Mesenchymal stem cell (in vitro differentiated cells and primary cell): Measurements from ENCODE around the gene ZFP91.

Experiments used
- DNase-seq: peaks from one replicate; pipeline ENCODE4 v3.0.0-alpha.2; 2013
- H2AFZ ChIP-seq: one replicate; pipeline ENCODE4 v1.6.1; 2013; ENCODE audit warnings: low read depth, mild to moderate bottlenecking, control low read depth, inconsistent platforms, low read length, moderate library complexity
- H2AK5ac ChIP-seq: 2 replicates; pipeline ENCODE4 v1.6.1; 2013; ENCODE audit warnings: low read length, moderate library complexity, mild to moderate bottlenecking, inconsistent platforms; ENCODE audit not compliant: severe bottlenecking
- H2BK120ac ChIP-seq: one replicate; pipeline ENCODE4 v1.6.1; 2013; ENCODE audit warnings: low read depth, mild to moderate bottlenecking, inconsistent platforms, low read length, moderate library complexity
- H2BK12ac ChIP-seq, 2 experiments: one replicate each; pipeline ENCODE4 v1.6.1; 2013; ENCODE audit warnings: inconsistent platforms in 2 of 2, low read length in 2 of 2, mild to moderate bottlenecking in 2 of 2, moderate library complexity in 2 of 2, control low read depth in 1 of 2
- H2BK15ac ChIP-seq: one replicate; pipeline ENCODE4 v1.6.1; 2013; ENCODE audit warnings: mild to moderate bottlenecking, low read depth, inconsistent platforms; ENCODE audit not compliant: poor library complexity, severe bottlenecking
- H2BK5ac ChIP-seq: 2 replicates; pipeline ENCODE4 v1.6.1; 2013; ENCODE audit warnings: low read depth, mild to moderate bottlenecking, low read length, control low read depth, inconsistent platforms; ENCODE audit not compliant: poor library complexity, severe bottlenecking
- H3K14ac ChIP-seq, 2 experiments: one replicate each; pipeline ENCODE4 v1.6.1; 2013; ENCODE audit warnings: inconsistent platforms in 2 of 2, low read length in 2 of 2, control low read depth in 1 of 2, mild to moderate bottlenecking in 1 of 2, moderate library complexity in 1 of 2
- H3K18ac ChIP-seq, 2 experiments: one replicate each; pipeline ENCODE4 v1.6.1; 2013; ENCODE audit warnings: inconsistent platforms in 2 of 2, low read length in 2 of 2, control low read depth in 1 of 2, low read depth in 1 of 2, mild to moderate bottlenecking in 1 of 2
- H3K23ac ChIP-seq, 2 experiments: one replicate each; pipeline ENCODE4 v1.6.1; 2013; ENCODE audit warnings: inconsistent platforms in 2 of 2, low read length in 2 of 2, mild to moderate bottlenecking in 2 of 2, moderate library complexity in 2 of 2, control low read depth in 1 of 2
- H3K27ac ChIP-seq: 2 replicates; pipeline ENCODE4 v1.5.1; 2013; ENCODE audit warnings: mild to moderate bottlenecking, moderate library complexity, low read length, control low read depth, inconsistent platforms; ENCODE audit not compliant: poor library complexity, severe bottlenecking
- H3K27me3 ChIP-seq, 2 experiments: 2 replicates each; pipeline versions ENCODE4 v1.6.1 to v1.7.0; 2013; ENCODE audit warnings: low read length in 2 of 2, mild to moderate bottlenecking in 2 of 2, moderate library complexity in 2 of 2, control low read depth in 1 of 2, inconsistent platforms in 1 of 2; ENCODE audit not compliant: control insufficient read depth in 1 of 2, insufficient read depth in 1 of 2
- H3K36me3 ChIP-seq, 2 experiments: 2 replicates each; pipeline versions ENCODE4 v1.6.1 to v1.7.0; 2013; ENCODE audit warnings: low read length in 2 of 2, control low read depth in 1 of 2, inconsistent platforms in 1 of 2, low read depth in 1 of 2, mild to moderate bottlenecking in 1 of 2; ENCODE audit not compliant: insufficient read depth in 2 of 2, control insufficient read depth in 1 of 2
- H3K4ac ChIP-seq, 2 experiments: one replicate each; pipeline ENCODE4 v1.6.1; 2013; ENCODE audit warnings: inconsistent platforms in 2 of 2, low read length in 2 of 2, mild to moderate bottlenecking in 2 of 2, moderate library complexity in 2 of 2, control low read depth in 1 of 2, low read depth in 1 of 2
- H3K4me1 ChIP-seq: 2 replicates; pipeline ENCODE4 v1.6.1; 2013; ENCODE audit warnings: low read depth, low read length, control low read depth; ENCODE audit not compliant: control insufficient read depth, insufficient read depth
- H3K4me2 ChIP-seq: 2 replicates; pipeline ENCODE4 v1.6.1; 2013; ENCODE audit warnings: low read length, mild to moderate bottlenecking, inconsistent platforms; ENCODE audit not compliant: poor library complexity, severe bottlenecking
- H3K4me3 ChIP-seq, 2 experiments: 2 replicates each; pipeline versions ENCODE4 v1.5.1 to v1.7.0; 2013; ENCODE audit warnings: low read length in 2 of 2, mild to moderate bottlenecking in 2 of 2, control low read depth in 1 of 2, low read depth in 1 of 2; ENCODE audit not compliant: insufficient read depth in 1 of 2
- H3K79me1 ChIP-seq: replicated peaks from 2 replicates; pipeline ENCODE4 v1.6.1; 2013; ENCODE audit warnings: mild to moderate bottlenecking, control low read depth, low read length, inconsistent platforms; ENCODE audit not compliant: poor library complexity, severe bottlenecking
- H3K9ac ChIP-seq: 2 replicates; pipeline ENCODE4 v1.7.0; 2013; ENCODE audit warnings: mild to moderate bottlenecking, low read length, moderate library complexity
- H3K9me3 ChIP-seq: 2 replicates; pipeline ENCODE4 v1.7.0; 2013; ENCODE audit warnings: mild to moderate bottlenecking, low read length; ENCODE audit not compliant: control insufficient read depth
- H4K8ac ChIP-seq: one replicate; pipeline ENCODE4 v1.6.1; 2013; ENCODE audit warnings: inconsistent platforms, mild to moderate bottlenecking, low read length, moderate library complexity
- H4K91ac ChIP-seq: one replicate; pipeline ENCODE4 v1.6.1; 2013; ENCODE audit warnings: mild to moderate bottlenecking, low read length, inconsistent platforms
- WGBS: methylation state at CpG from one replicate; pipeline ENCODE4 v1.1.7; 2013; ENCODE audit warnings: mixed read lengths; 5-methylcytosine and 5-hydroxymethylcytosine counted together

ZFP91 gene

DNA sequence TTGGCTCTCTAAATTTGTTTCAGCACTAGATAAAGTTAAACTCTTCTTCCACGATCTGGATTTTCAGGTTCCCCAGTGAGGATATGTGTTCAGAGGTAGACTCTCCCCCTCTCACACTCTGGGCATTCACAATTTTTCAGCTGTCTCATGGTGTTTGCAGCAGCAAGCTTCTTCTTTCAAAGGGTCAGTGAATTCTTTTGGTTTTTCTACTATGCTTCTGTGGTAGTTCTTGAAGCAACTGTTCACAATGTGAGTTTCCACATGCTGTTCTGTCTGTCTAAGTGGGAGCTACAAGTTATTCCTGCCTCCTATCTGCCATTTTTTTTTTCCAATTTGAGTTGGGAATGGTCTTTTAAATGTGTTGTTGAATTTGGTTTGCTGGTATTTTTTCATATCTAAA, 69.0 kb downstream of the ZFP91 start:
- Histone ChIP-seq H3K27ac (no peak overlapping the region), H3K4ac (no peak overlapping the region), H2AK5ac (no peak overlapping the region), H3K23ac (no peak overlapping the region), H2BK120ac (no peak overlapping the region), H2BK5ac (no peak overlapping the region), H4K91ac (no peak overlapping the region), H3K9ac (no peak overlapping the region), H3K4me3 (no peak overlapping the region), H3K4me2 (no peak overlapping the region), H3K18ac (no peak overlapping the region), H2BK12ac (no peak overlapping the region), H3K36me3 (no peaks in the 10 kb centered on the region), H3K79me1 (no peaks in the 10 kb centered on the region), H3K27me3 (peaks cover 0 to 4% of the 10 kb centered on the region in 2 experiments), H4K8ac (no peak overlapping the region), H3K14ac (no peak overlapping the region), H3K4me1 (peaks cover 3% of the 10 kb centered on the region), H3K9me3 (no peaks in the 10 kb centered on the region), H2BK15ac (no peak overlapping the region), H2AFZ (no peak overlapping the region)
- DNase-seq, result no peak
- 100% methylated on average over 1 of the region's 1 CpG for WGBS

- Histone ChIP-seq H2BK15ac (no peak overlapping the region), H2AFZ (no peak overlapping the region), H2AK5ac (no peak overlapping the region), H2BK120ac (no peak overlapping the region), H3K36me3 (no peaks in the 10 kb centered on the region), H2BK12ac (no peak overlapping the region), H3K79me1 (no peaks in the 10 kb centered on the region), H3K18ac (no peak overlapping the region), H3K14ac (no peak overlapping the region), H3K4me2 (no peak overlapping the region), H3K9ac (no peak overlapping the region), H3K4ac (no peak overlapping the region), H3K4me3 (no peak overlapping the region), H3K4me1 (peaks cover 3% of the 10 kb centered on the region), H4K8ac (no peak overlapping the region), H2BK5ac (no peak overlapping the region), H3K23ac (no peak overlapping the region), H3K27ac (no peak overlapping the region), H3K27me3 (peaks cover 0 to 4% of the 10 kb centered on the region in 2 experiments), H3K9me3 (no peaks in the 10 kb centered on the region), H4K91ac (no peak overlapping the region)
- DNase-seq, result no peak
Measured at GRCh38 chr11:58649623-58650022, 70.8 kb downstream of the ZFP91 start.

GRCh38 chr11:58650496-58650895, 71.6 kb downstream of the ZFP91 start:
- H3K27ac ChIP-seq, result no peak overlapping the region
- no peak overlapping the region for H2BK5ac ChIP-seq
- no peaks in the 10 kb centered on the region for H3K79me1 ChIP-seq
- no peak overlapping the region for H4K8ac ChIP-seq
- no peak overlapping the region for H3K9ac ChIP-seq
- no peak overlapping the region for H3K23ac ChIP-seq
- no peaks in the 10 kb centered on the region for H3K9me3 ChIP-seq
- no peak overlapping the region for H3K4me3 ChIP-seq
- H3K14ac ChIP-seq, result no peak overlapping the region
- no peak overlapping the region for H2BK120ac ChIP-seq
- WGBS, result no CpG with 5 or more reads among the region's 1 CpG
- H4K91ac ChIP-seq, result no peak overlapping the region
- no peak overlapping the region for H2AFZ ChIP-seq
- DNase-seq, result peak; percentile 15
- H3K4me2 ChIP-seq, result no peak overlapping the region
- no peak overlapping the region for H2BK15ac ChIP-seq
- H3K18ac ChIP-seq, result no peak overlapping the region
- peaks cover 3% of the 10 kb centered on the region for H3K4me1 ChIP-seq
- H3K4ac ChIP-seq, result no peak overlapping the region
- H3K36me3 ChIP-seq, result no peaks in the 10 kb centered on the region
- peaks cover 0 to 6% of the 10 kb centered on the region in 2 experiments for H3K27me3 ChIP-seq
- no peak overlapping the region for H2BK12ac ChIP-seq
- no peak overlapping the region for H2AK5ac ChIP-seq

GRCh38 chr11:58652726-58653280, 73.9 kb downstream of the ZFP91 start:
- Histone ChIP-seq H3K4me3 (no peak overlapping the region), H3K27ac (no peak overlapping the region), H4K8ac (no peak overlapping the region), H3K79me1 (no peaks in the 10 kb centered on the region), H3K9ac (no peak overlapping the region), H3K14ac (no peak overlapping the region), H2BK15ac (no peak overlapping the region), H3K4me1 (no peaks in the 10 kb centered on the region), H2BK120ac (no peak overlapping the region), H3K18ac (no peak overlapping the region), H4K91ac (no peak overlapping the region), H3K4me2 (no peak overlapping the region), H3K23ac (no peak overlapping the region), H3K9me3 (no peaks in the 10 kb centered on the region), H2BK12ac (no peak overlapping the region), H2AFZ (no peak overlapping the region), H2AK5ac (no peak overlapping the region), H3K36me3 (no peaks in the 10 kb centered on the region), H3K4ac (no peak overlapping the region), H3K27me3 (peaks cover 0 to 7% of the 10 kb centered on the region in 2 experiments), H2BK5ac (no peak overlapping the region)
- WGBS, result no CpG with 5 or more reads among the region's 2 CpGs
- DNase-seq, result no peak
